H9 (cell line): ENCODE results near the gene CACNA1G. TPM values are rescaled to one million over a fixed set of nuclear protein-coding genes. Genes with fewer than 3 reads are reported as not detected.

Experiments used
- DNase-seq: peaks from one replicate; pipeline ENCODE4 v3.0.0-alpha.2; 2017
- H2AFZ ChIP-seq: one replicate; pipeline ENCODE4 v1.6.1; 2013; ENCODE audit warnings: mild to moderate bottlenecking, low read length, control low read depth, moderate library complexity
- H2AK5ac ChIP-seq: 2 replicates; pipeline ENCODE4 v1.6.1; 2013; ENCODE audit warnings: low read length, control low read depth, mixed read lengths; ENCODE audit not compliant: insufficient read length
- H2BK120ac ChIP-seq: one replicate; pipeline ENCODE4 v1.6.1; 2013; ENCODE audit warnings: low read depth, mild to moderate bottlenecking, low read length, control low read depth, inconsistent platforms; ENCODE audit not compliant: poor library complexity, severe bottlenecking
- H2BK12ac ChIP-seq: 2 replicates; pipeline ENCODE4 v1.6.1; 2013; ENCODE audit warnings: low read length, control low read depth, mixed read lengths, low read depth; ENCODE audit not compliant: insufficient read length
- H2BK15ac ChIP-seq: 2 replicates; pipeline ENCODE4 v1.6.1; 2013; ENCODE audit warnings: low read depth, low read length, control low read depth
- H2BK20ac ChIP-seq: one replicate; pipeline ENCODE4 v1.6.1; 2013; ENCODE audit warnings: low read depth, mild to moderate bottlenecking, low read length, control low read depth, inconsistent platforms; ENCODE audit not compliant: poor library complexity, severe bottlenecking
- H2BK5ac ChIP-seq: 2 replicates; pipeline ENCODE4 v1.6.1; 2013; ENCODE audit warnings: low read length, control low read depth, mixed read lengths; ENCODE audit not compliant: insufficient read length
- H3K14ac ChIP-seq: 2 replicates; pipeline ENCODE4 v1.6.1; 2013; ENCODE audit warnings: low read length, control low read depth; ENCODE audit not compliant: insufficient read depth
- H3K18ac ChIP-seq: 2 replicates; pipeline ENCODE4 v1.6.1; 2013; ENCODE audit warnings: low read depth, mild to moderate bottlenecking, mixed read lengths, low read length, control low read depth; ENCODE audit not compliant: insufficient read length
- H3K23ac ChIP-seq: 2 replicates; pipeline ENCODE4 v1.6.1; 2013; ENCODE audit warnings: low read length, control low read depth, mixed read lengths, low read depth; ENCODE audit not compliant: insufficient read length
- H3K23me2 ChIP-seq: 2 replicates; pipeline ENCODE4 v1.6.1; 2013; ENCODE audit warnings: low read depth, mild to moderate bottlenecking, mixed read lengths, low read length, control low read depth; ENCODE audit not compliant: insufficient read length, poor library complexity, severe bottlenecking
- H3K27ac ChIP-seq: 2 replicates; pipeline ENCODE4 v1.5.1; 2013; ENCODE audit warnings: low read length, control low read depth, mixed read lengths, low read depth; ENCODE audit not compliant: insufficient read length
- H3K27me3 ChIP-seq: 2 replicates; pipeline ENCODE4 v1.6.1; 2013; ENCODE audit warnings: low read length, control low read depth, inconsistent platforms; ENCODE audit not compliant: insufficient read depth
- H3K4ac ChIP-seq: 2 replicates; pipeline ENCODE4 v1.6.1; 2013; ENCODE audit warnings: low read depth, mild to moderate bottlenecking, control low read depth, inconsistent platforms, low read length, moderate library complexity
- H3K4me1 ChIP-seq: 2 replicates; pipeline ENCODE4 v1.6.1; 2013; ENCODE audit warnings: low read length, control low read depth, inconsistent platforms; ENCODE audit not compliant: insufficient read depth
- H3K4me2 ChIP-seq: 2 replicates; pipeline ENCODE4 v1.6.1; 2013; ENCODE audit warnings: low read length, control low read depth, mixed read lengths; ENCODE audit not compliant: insufficient read length, insufficient read depth
- H3K56ac ChIP-seq: 2 replicates; pipeline ENCODE4 v1.6.1; 2013; ENCODE audit warnings: low read depth, mild to moderate bottlenecking, mixed read lengths, low read length, control low read depth; ENCODE audit not compliant: insufficient read length
- H3K79me1 ChIP-seq: 2 replicates; pipeline ENCODE4 v1.6.1; 2013; ENCODE audit warnings: low read depth, mild to moderate bottlenecking, moderate library complexity, low read length, control low read depth, inconsistent platforms; ENCODE audit not compliant: insufficient read depth, poor library complexity, severe bottlenecking
- H3K79me2 ChIP-seq: 2 replicates; pipeline ENCODE4 v1.6.1; 2013; ENCODE audit warnings: low read length, control low read depth, inconsistent platforms; ENCODE audit not compliant: insufficient read depth
- H3K9ac ChIP-seq: 2 replicates; pipeline ENCODE4 v1.6.1; 2013; ENCODE audit warnings: low read length, control low read depth, mixed read lengths; ENCODE audit not compliant: insufficient read length; ENCODE audit errors: extremely low read depth
- H3K9me3 ChIP-seq: one replicate; pipeline ENCODE4 v1.6.1; 2013; ENCODE audit warnings: low read depth, low read length, inconsistent platforms; ENCODE audit not compliant: control insufficient read depth
- H3T11ph ChIP-seq: one replicate; pipeline ENCODE4 v1.6.1; 2013; ENCODE audit warnings: mild to moderate bottlenecking, low read length, control low read depth, inconsistent platforms
- H4K20me1 ChIP-seq: one replicate; pipeline ENCODE4 v1.6.1; 2013; ENCODE audit not compliant: control insufficient read depth, insufficient read length, insufficient read depth
- H4K5ac ChIP-seq: 2 replicates; pipeline ENCODE4 v1.6.1; 2013; ENCODE audit warnings: low read depth, mild to moderate bottlenecking, mixed read lengths, low read length, control low read depth; ENCODE audit not compliant: insufficient read length
- H4K8ac ChIP-seq: replicated peaks from 2 replicates; pipeline ENCODE4 v1.6.1; 2013; ENCODE audit warnings: low read length, control low read depth, mixed read lengths, low read depth; ENCODE audit not compliant: insufficient read length
- H4K91ac ChIP-seq: 2 replicates; pipeline ENCODE4 v1.6.1; 2013; ENCODE audit warnings: low read depth, mild to moderate bottlenecking, moderate library complexity, mixed read lengths, low read length, control low read depth; ENCODE audit not compliant: insufficient read length
- H3K27ac Mint-ChIP-seq, 3 experiments: 2 replicates in 2 of 3; 3 replicates in 1 of 3; pipeline ENCODE4 v1.8.0; 2020 to 2021; ENCODE audit warnings: mixed read lengths in 3 of 3, mild to moderate bottlenecking in 1 of 3, moderate library complexity in 1 of 3
- H3K27me3 Mint-ChIP-seq: 2 replicates; pipeline ENCODE4 v1.8.0; 2021; ENCODE audit warnings: low read depth, mild to moderate bottlenecking, moderate library complexity, mixed read lengths
- H3K36me3 Mint-ChIP-seq, 3 experiments: 2 replicates in 2 of 3; 3 replicates in 1 of 3; pipeline ENCODE4 v1.8.0; 2020 to 2021; ENCODE audit warnings: low read depth in 3 of 3, mixed read lengths in 3 of 3; ENCODE audit not compliant: insufficient read depth in 1 of 3
- H3K4me1 Mint-ChIP-seq, 2 experiments: 2 replicates each; pipeline ENCODE4 v1.8.0; 2020; ENCODE audit warnings: mixed read lengths in 2 of 2
- H3K4me3 Mint-ChIP-seq, 2 experiments: 2 replicates in 1 of 2; 3 replicates in 1 of 2; pipeline ENCODE4 v1.8.0; 2020 to 2021; ENCODE audit warnings: mild to moderate bottlenecking in 2 of 2, mixed read lengths in 2 of 2, moderate library complexity in 1 of 2
- H3K9me3 Mint-ChIP-seq, 2 experiments: 2 replicates in 1 of 2; 3 replicates in 1 of 2; pipeline ENCODE4 v1.8.0; 2020; ENCODE audit warnings: mild to moderate bottlenecking in 2 of 2, mixed read lengths in 2 of 2, moderate library complexity in 1 of 2
- WGBS: extraction: QIAGEN DNeasy Blood & Tissue Kit; methylation state at CpG from one replicate; pipeline ENCODE4 v1.1.7; 2013; ENCODE audit warnings: missing lambda C conversion rate, low lambda C conversion rate, mixed read lengths; ENCODE audit not compliant: insufficient read length; ENCODE audit errors: extremely low coverage; 5-methylcytosine and 5-hydroxymethylcytosine counted together
- total RNA-seq: library from RNA; stranded (reverse); gene quantifications from 2 replicates; pipeline ENCODE4 v1.2.1, GENCODE V29; 2021
- TF ChIP-seq, protein P1 (sequence below): fragments of 200-600 bp; sonication (generic); conservative IDR thresholded peaks from 3 replicates; pipeline ENCODE4 v1.8.0; 2021; ENCODE audit warnings: antibody characterized with exemption, mild to moderate bottlenecking

The CACNA1G gene
- total RNA-seq, 1 experiment from 2014 or later = 1.5 TPM

GRCh38 chr17:50576864-50577263 is 16.3 kb downstream of the CACNA1G start:
- no peak overlapping the region for H4K8ac ChIP-seq
- no peak overlapping the region for H3K27ac ChIP-seq
- TF ChIP-seq, protein P1, sequence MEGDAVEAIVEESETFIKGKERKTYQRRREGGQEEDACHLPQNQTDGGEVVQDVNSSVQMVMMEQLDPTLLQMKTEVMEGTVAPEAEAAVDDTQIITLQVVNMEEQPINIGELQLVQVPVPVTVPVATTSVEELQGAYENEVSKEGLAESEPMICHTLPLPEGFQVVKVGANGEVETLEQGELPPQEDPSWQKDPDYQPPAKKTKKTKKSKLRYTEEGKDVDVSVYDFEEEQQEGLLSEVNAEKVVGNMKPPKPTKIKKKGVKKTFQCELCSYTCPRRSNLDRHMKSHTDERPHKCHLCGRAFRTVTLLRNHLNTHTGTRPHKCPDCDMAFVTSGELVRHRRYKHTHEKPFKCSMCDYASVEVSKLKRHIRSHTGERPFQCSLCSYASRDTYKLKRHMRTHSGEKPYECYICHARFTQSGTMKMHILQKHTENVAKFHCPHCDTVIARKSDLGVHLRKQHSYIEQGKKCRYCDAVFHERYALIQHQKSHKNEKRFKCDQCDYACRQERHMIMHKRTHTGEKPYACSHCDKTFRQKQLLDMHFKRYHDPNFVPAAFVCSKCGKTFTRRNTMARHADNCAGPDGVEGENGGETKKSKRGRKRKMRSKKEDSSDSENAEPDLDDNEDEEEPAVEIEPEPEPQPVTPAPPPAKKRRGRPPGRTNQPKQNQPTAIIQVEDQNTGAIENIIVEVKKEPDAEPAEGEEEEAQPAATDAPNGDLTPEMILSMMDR = no peak
- H2BK12ac ChIP-seq = no peak overlapping the region
- H3K27me3 ChIP-seq = no peaks in the 10 kb centered on the region; the same call in 1 of the 2 replicates
- H2AFZ ChIP-seq = no peak overlapping the region
- no peak overlapping the region for H2BK120ac ChIP-seq
- Mint-ChIP-seq H3K9me3 (no peaks in the 10 kb centered on the region), H3K4me1 (peaks cover 11 to 20% of the 10 kb centered on the region in 2 experiments), H3K36me3 (peaks cover 0 to 5% (median 1%) of the 10 kb centered on the region in 3 experiments; a peak in 3 of 7 replicates), H3K27me3 (peaks cover 16% of the 10 kb centered on the region), H3K27ac (no peak overlapping the region; a peak in 1 of 7 replicates), H3K4me3 (no peak overlapping the region)
- H3K4me1 ChIP-seq = no peaks in the 10 kb centered on the region; the same call in 1 of the 2 replicates
- no CpG with 5 or more reads among the region's 13 CpGs for WGBS
- no peaks in the 10 kb centered on the region for H3K79me2 ChIP-seq
- no peaks in the 10 kb centered on the region for H3K79me1 ChIP-seq
- peaks cover 2% of the 10 kb centered on the region for H4K20me1 ChIP-seq
- no peak overlapping the region for H2BK5ac ChIP-seq
- no peak overlapping the region for H3K14ac ChIP-seq
- no peak overlapping the region for H4K91ac ChIP-seq
- no peak overlapping the region for H3K56ac ChIP-seq
- DNase-seq = no peak
- no peaks in the 10 kb centered on the region for H3K9me3 ChIP-seq
- H3K23me2 ChIP-seq = no peaks in the 10 kb centered on the region
- H3K9ac ChIP-seq = no peak overlapping the region
- no peak overlapping the region for H3K23ac ChIP-seq
- H2BK15ac ChIP-seq = no peak overlapping the region
- no peak overlapping the region for H3K4me2 ChIP-seq
- H3K4ac ChIP-seq = no peak overlapping the region
- no peak overlapping the region for H4K5ac ChIP-seq
- no peak overlapping the region for H3K18ac ChIP-seq
- no peak overlapping the region for H2BK20ac ChIP-seq
- no peak overlapping the region for H2AK5ac ChIP-seq
- H3T11ph ChIP-seq = no peak overlapping the region
